ENCODE data around the gene CD2AP.
A peak's percentile ranks its signal among the peaks of the same experiment; 100 is the strongest.

CD2AP gene

DNA sequence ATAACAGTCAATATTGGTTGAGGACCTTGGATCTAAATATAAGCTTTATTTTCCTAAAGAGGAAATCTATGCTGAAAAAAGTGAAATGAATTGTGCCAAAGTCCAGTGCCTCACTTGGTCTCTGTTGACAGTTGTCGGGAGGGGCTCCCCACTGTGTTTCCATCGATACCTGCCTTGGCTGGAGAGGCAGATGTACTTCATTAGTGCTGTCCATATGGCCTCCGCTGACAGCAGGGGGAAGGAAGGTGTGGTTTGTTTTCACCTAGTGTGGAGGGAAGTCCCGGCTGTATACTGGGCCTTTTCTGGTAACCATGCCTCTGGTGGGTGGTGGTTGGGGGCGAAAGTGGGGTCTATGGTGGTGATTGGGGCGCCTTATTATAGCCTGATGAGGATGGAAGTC is 42.7 kb downstream of the CD2AP start:
- TF ChIP-seq, protein P1, sequence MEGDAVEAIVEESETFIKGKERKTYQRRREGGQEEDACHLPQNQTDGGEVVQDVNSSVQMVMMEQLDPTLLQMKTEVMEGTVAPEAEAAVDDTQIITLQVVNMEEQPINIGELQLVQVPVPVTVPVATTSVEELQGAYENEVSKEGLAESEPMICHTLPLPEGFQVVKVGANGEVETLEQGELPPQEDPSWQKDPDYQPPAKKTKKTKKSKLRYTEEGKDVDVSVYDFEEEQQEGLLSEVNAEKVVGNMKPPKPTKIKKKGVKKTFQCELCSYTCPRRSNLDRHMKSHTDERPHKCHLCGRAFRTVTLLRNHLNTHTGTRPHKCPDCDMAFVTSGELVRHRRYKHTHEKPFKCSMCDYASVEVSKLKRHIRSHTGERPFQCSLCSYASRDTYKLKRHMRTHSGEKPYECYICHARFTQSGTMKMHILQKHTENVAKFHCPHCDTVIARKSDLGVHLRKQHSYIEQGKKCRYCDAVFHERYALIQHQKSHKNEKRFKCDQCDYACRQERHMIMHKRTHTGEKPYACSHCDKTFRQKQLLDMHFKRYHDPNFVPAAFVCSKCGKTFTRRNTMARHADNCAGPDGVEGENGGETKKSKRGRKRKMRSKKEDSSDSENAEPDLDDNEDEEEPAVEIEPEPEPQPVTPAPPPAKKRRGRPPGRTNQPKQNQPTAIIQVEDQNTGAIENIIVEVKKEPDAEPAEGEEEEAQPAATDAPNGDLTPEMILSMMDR (conservative IDR thresholded peaks at IDR 0.05; ENCODE audit: low read depth, low read length), result no peak
- no peak for DNase-seq (ENCODE audit: low read depth)
- no peak overlapping the region for H3K4me3 ChIP-seq (ENCODE audit: low read depth, low read length)

DNA sequence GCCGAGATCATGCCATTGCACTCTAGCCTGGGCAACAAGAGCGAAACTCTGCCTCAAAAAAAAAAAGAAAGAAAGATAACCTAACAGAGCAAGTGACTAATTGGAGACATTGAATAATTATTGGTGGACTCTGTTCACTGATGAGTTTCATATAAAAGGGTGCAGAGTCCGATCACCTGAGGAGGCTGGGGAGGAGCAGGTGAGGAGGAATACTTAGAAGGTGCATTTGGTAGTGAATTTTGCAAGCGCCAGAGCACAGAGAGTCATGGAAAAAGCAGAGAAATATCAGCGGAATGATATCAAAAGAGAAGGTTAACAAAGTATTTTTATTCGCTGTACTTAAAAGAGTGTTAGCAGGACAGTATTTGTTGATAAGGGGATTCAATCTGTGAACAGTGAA is 44.4 kb downstream of the CD2AP start:
- no peak overlapping the region for H3K4me3 ChIP-seq (ENCODE audit: low read depth, low read length)
- DNase-seq (ENCODE audit: low read depth), result no peak
- TF ChIP-seq, protein P1 (conservative IDR thresholded peaks at IDR 0.05; ENCODE audit: low read depth, low read length), result no peak

DNA sequence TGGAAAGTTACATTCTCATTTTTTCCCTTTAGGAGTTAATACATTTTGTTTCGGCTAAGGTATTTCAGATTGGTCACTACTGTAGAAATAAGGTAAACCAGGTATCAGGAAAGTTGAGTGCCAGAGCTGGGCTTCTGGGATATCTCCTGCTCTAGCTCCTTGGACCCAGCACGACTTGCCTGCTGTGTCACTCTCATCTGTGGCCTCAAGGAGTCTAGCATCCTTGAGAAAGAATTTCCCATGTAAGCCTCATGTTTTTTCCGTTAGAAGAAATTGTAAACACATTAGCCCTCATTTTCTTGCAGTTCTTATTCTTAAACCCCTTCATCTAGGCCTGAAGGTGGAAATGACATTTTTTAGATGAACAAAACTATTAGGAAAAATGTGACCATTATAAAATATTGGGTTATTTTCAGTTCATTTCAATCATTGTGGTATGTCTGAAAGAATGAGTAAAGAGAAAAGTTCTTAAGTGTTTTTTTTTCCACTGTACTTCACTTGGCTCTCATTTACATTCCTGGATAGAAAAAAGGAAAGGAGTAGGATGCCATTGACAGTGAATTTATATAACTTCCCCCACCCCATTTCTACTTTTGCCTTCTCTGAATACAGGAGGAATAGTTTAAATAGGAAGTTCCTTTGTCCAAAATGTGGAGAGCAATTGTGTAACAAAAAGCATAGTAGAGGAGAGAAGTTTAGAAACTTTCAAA is 46.7 kb downstream of the CD2AP start:
- peak; percentile 26 for DNase-seq (ENCODE audit: low read depth)
- TF ChIP-seq, protein P1 (conservative IDR thresholded peaks at IDR 0.05; ENCODE audit: low read depth, low read length), result no peak
- H3K4me3 ChIP-seq (ENCODE audit: low read depth, low read length), result no peak overlapping the region

DNA sequence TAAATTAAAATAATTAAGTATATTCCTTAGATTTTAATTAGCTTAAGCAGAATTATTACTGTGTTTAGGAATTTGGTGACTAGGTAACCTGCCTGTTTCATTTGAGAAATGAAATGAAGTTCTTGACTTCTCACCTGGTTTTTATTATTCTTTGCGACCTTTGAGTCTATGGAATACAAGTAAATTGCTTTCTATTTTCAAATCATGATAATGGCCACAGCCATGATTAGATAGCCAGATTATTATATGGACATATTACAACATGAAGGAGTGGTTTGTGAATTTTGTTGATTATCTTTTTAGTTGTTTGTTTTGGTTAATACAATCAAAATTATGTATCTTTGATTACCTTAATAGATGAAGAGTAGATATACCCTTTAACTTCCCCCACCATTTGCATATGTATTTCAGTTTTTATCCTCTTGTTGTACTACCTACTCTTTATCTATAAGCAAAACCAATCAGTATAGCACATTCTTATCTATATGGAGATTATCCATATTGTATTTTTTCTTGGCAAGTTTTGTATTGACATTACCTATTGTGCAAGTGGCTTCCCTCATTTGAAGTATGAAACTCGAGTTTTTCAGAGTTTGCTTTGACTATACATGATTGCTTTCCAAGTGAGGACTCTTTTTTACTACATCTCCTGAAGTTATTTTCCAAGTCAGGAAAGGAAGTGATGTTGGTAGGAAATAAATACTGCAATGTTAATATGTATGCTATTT is 47.9 kb downstream of the CD2AP start:
- H3K4me3 ChIP-seq (ENCODE audit: low read depth, low read length), result no peak overlapping the region
- peak; percentile 15 for DNase-seq (ENCODE audit: low read depth)
- TF ChIP-seq, protein P1 (conservative IDR thresholded peaks at IDR 0.05; ENCODE audit: low read depth, low read length), result no peak

DNA sequence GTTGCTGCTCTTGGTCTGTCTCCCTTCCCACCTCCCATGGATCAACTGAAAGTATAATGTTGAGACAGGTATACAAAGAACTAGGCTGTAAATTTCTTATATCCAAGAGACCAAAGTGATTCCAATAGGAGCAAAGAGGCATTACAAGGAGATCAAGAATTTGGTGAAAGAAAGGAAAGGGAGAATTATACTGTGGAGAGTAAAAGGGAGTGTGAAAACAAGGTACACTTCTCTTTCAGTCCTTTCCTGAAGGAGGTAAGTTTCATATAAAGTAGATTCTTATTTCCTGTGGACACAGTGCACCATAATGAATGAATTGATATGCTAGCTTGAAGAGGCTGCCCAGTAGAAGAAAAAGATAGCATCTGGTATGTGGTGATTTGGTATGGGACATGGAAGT is 49.7 kb downstream of the CD2AP start:
- TF ChIP-seq, protein P1 (conservative IDR thresholded peaks at IDR 0.05; ENCODE audit: low read depth, low read length), result no peak
- DNase-seq (ENCODE audit: low read depth), result no peak
- H3K4me3 ChIP-seq (ENCODE audit: low read depth, low read length), result no peak overlapping the region

DNA sequence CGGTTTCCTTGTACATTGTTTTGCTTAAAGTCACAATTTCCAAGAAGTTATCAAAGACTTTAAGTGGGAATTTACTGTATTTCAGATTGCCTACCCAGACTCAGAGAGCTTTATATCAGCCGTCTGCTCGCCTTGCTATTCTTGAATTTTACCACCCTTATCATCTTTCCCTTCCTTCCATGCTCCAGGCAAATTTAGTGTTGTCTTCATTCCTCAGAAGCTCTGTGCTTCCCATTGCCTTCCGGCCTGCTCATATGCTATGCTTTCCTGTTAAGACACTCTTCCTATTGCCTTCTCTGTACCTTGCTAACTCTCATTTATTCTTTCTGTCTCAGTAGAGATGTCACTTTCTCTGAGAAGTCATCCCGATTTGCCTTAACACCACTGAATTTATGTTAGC is 52.1 kb downstream of the CD2AP start:
- TF ChIP-seq, protein P1 (conservative IDR thresholded peaks at IDR 0.05; ENCODE audit: low read depth, low read length), result no peak
- H3K4me3 ChIP-seq (ENCODE audit: low read depth, low read length), result no peak overlapping the region
- no peak for DNase-seq (ENCODE audit: low read depth)
